K562 (cell line): ENCODE measurements around the gene CLIC1. TPM values are rescaled to one million over a fixed set of nuclear protein-coding genes. Genes with fewer than 3 reads are reported as not detected.

ENCODE experiments used
- ARNT ChIP-seq, 2 experiments: fragments of 450-650 bp; IDR thresholded peaks; 2 replicates each; pipeline ENCODE4 v1.6.1; 2016; ENCODE audit warnings: mild to moderate bottlenecking in 1 of 2
- ELF2 ChIP-seq: fragments of 250-450 bp; sonication (Bioruptor Pico); IDR thresholded peaks from 2 replicates; pipeline ENCODE4 v1.5.0; 2021; ENCODE audit warnings: mild to moderate bottlenecking
- ETV6 ChIP-seq, 3 experiments: fragments of 150-350 bp in 1 of 3; sonication (generic) in 1 of 3; formaldehyde crosslinking in 1 of 3; IDR thresholded peaks; 2 replicates each; pipeline versions ENCODE4 v1.6.1 to v1.8.0; 2014 to 2022; ENCODE audit warnings: borderline replicate concordance in 2 of 3, low read depth in 2 of 3, antibody characterized with exemption in 1 of 3, low read length in 1 of 3, mild to moderate bottlenecking in 1 of 3, missing genetic modification reagents in 1 of 3
- FOXP1 ChIP-seq: sonication (generic); formaldehyde crosslinking; IDR thresholded peaks from 2 replicates; pipeline ENCODE4 v1.8.0; 2022; ENCODE audit warnings: mild to moderate bottlenecking, missing genetic modification reagents
- MIER1 ChIP-seq: fragments of 450-650 bp; IDR thresholded peaks from 2 replicates; pipeline ENCODE4 v1.6.1; 2016; ENCODE audit warnings: antibody characterized with exemption, mild to moderate bottlenecking, low read depth
- RCOR1 ChIP-seq, 2 experiments: IDR thresholded peaks; 2 replicates each; pipeline ENCODE4 v1.6.1; 2012; ENCODE audit warnings: low read depth in 2 of 2, low read length in 2 of 2, borderline replicate concordance in 1 of 2, improper control_type of control experiment in 1 of 2
- SMARCA5 ChIP-seq: fragments of 450-650 bp; IDR thresholded peaks from 2 replicates; pipeline ENCODE4 v1.6.1; 2016
- YY1 ChIP-seq, 3 experiments: IDR thresholded peaks; 2 replicates each; pipeline ENCODE4 v1.6.1; 2011; ENCODE audit warnings: low read length in 2 of 3, mild to moderate bottlenecking in 2 of 3, moderate library complexity in 2 of 3, borderline replicate concordance in 1 of 3, control low read depth in 1 of 3, low read depth in 1 of 3; ENCODE audit not compliant: insufficient read depth in 3 of 3, insufficient replicate concordance in 2 of 3, control insufficient read depth in 1 of 3, insufficient read length in 1 of 3; ENCODE audit errors: extremely low read depth in 1 of 3
- ZNF165 ChIP-seq: fragments of 250-450 bp; sonication (Bioruptor Pico); IDR thresholded peaks from 2 replicates; pipeline ENCODE4 v1.4.0; 2020; ENCODE audit warnings: borderline replicate concordance
- ZNF407 ChIP-seq: fragments of 450-650 bp; IDR thresholded peaks from 2 replicates; pipeline ENCODE4 v1.6.1; 2016; ENCODE audit warnings: low read depth
- polyA plus RNA-seq, 8 experiments: library from polyadenylated mRNA; depleted of rRNA in 4 of 8; stranded (reverse) in 5 of 8; unstranded in 3 of 8; fragments of >200 nt; fragmentation: Nextera tagmentation in 2 of 8; fragmentation: Illumina TruSeq in 1 of 8; extraction: Ambion mirVana in 2 of 8; extraction: Trizol in 1 of 8; gene quantifications; 2 replicates each; pipeline versions ENCODE4 v1.2.1 to v1.2.3, GENCODE V29; 2011 to 2014; ENCODE audit warnings: inconsistent platforms in 1 of 8, missing spikeins in 1 of 8
- total RNA-seq, 7 experiments: library from RNA; depleted of rRNA in 6 of 7; stranded (reverse); fragments of >200 nt in 6 of 7; fragmentation: Illumina TruSeq in 2 of 7; extraction: Trizol in 2 of 7; gene quantifications; 2 replicates each; pipeline versions ENCODE4 v1.2.1 to v1.2.3, GENCODE V29; 2011 to 2021; ENCODE audit warnings: low replicate concordance in 1 of 7

CLIC1 gene
- total and polyA plus RNA-seq, 9 of the 15 experiments (the other 6 are each of a cell fraction or from before 2014, with no cell fraction given) = 1,267 to 2,419 (median 1,808) TPM

GRCh38 chr6:31734821-31735406 lies 1.4 kb downstream of the CLIC1 start (continued):
- peak; percentile 32; the same call in 1 of the 2 replicates for TF ChIP-seq ZNF407
- no peak for TF ChIP-seq MIER1
- TF ChIP-seq ZNF165 (CRISPR knock-in tag) = peak; percentile 81; the same call in 1 of the 2 replicates
- TF ChIP-seq RCOR1 (IDR thresholded peaks at IDR 0.05; ENCODE audit: borderline replicate concordance in 1 of 2, low read depth in 2 of 2, low read length in 2 of 2) = peak in 1 of 2 experiments; percentile 95; a peak in 2 of 4 replicates
- TF ChIP-seq ARNT (IDR thresholded peaks at IDR 0.05) = no peak
- peak; percentile 88 for TF ChIP-seq SMARCA5
- TF ChIP-seq ETV6 (IDR thresholded peaks at IDR 0.05; ENCODE audit: borderline replicate concordance in 1 of 2, low read depth in 2 of 2, low read length in 1 of 2) = 0 out of 4 replicates have a peak, but pooled peaks of 1 of the 2 experiments have one; percentile 34
- no peak for TF ChIP-seq ETV6 (CRISPR knock-in tag; IDR thresholded peaks at IDR 0.05; ENCODE audit: borderline replicate concordance)
- TF ChIP-seq YY1 (IDR thresholded peaks at IDR 0.05; ENCODE audit: borderline replicate concordance in 1 of 3, control insufficient read depth in 1 of 3, extremely low read depth in 1 of 3, insufficient read depth in 3 of 3, insufficient read length in 1 of 3, insufficient replicate concordance in 2 of 3, low read depth in 1 of 3, low read length in 2 of 3) = peak in 1 of 3 experiments; percentile 84
- 0 out of 2 replicates have a peak, but pooled peaks have one; percentile 40 for TF ChIP-seq FOXP1 (CRISPR knock-in tag)
- TF ChIP-seq ELF2 (CRISPR knock-in tag) = 0 out of 2 replicates have a peak, but pooled peaks have one; percentile 21
